CD4-positive, alpha-beta T cell treated with Interleukin-21 for 1 hour (primary cell): ENCODE data around the gene OR6C75.
"Not testable (repeated sequence)": the region's sequence is repeated elsewhere in the genome, so short reads cannot be mapped to it uniquely, and the experiment has no call there.

Experiments used
- DNase-seq: peaks from one replicate; pipeline ENCODE4 v3.0.0-alpha.2; 2020

OR6C75 gene

GRCh38 chr12:55362675-55363074, at the start of gene OR6C75:
TSS of gene OR6C75 (plus strand) at chr12:55362975. CDS start at chr12:55365111, 2,136 bp downstream.
- DNase-seq = no peak

GRCh38 chr12:55314043-55314442, 48.7 kb upstream of the OR6C75 start, which contains the start of gene OR6C1:
TSS of gene OR6C1 (plus strand) at chr12:55314343. CDS start at chr12:55320600, 6,257 bp downstream.
- DNase-seq = no peak

- DNase-seq = no peak
Observed at GRCh38 chr12:55320201-55320600, 42.6 kb upstream of the OR6C75 start.

GRCh38 chr12:55325801-55326200, 37.0 kb upstream of the OR6C75 start:
- not testable (repeated sequence) for DNase-seq

- DNase-seq = no peak
Observed at GRCh38 chr12:55330446-55330845, 32.3 kb upstream of the OR6C75 start, which contains the start of gene OR6C3. TSS of gene OR6C3 (plus strand) at chr12:55330746. CDS start at chr12:55331701, 955 bp downstream.

GRCh38 chr12:55336002-55336401, 26.8 kb upstream of the OR6C75 start:
- no peak for DNase-seq

- not testable (repeated sequence) for DNase-seq
Observed at GRCh38 chr12:55355338-55355737, 7.4 kb upstream of the OR6C75 start.

GRCh38 chr12:55365086-55365485, 2.3 kb downstream of the OR6C75 start:
- DNase-seq = no peak

GRCh38 chr12:55372521-55372920, 9.7 kb downstream of the OR6C75 start:
- DNase-seq = no peak

GRCh38 chr12:55385891-55386290, 23.1 kb downstream of the OR6C75 start:
- DNase-seq = no peak

GRCh38 chr12:55392032-55392795, 29.4 kb downstream of the OR6C75 start:
- DNase-seq = no peak

- DNase-seq = no peak
Observed at GRCh38 chr12:55396326-55396725, 33.6 kb downstream of the OR6C75 start.

- no peak for DNase-seq
Observed at GRCh38 chr12:55400229-55400628, 37.5 kb downstream of the OR6C75 start, which contains the start of gene OR6C65. TSS of gene OR6C65 (plus strand) at chr12:55400529. CDS start at chr12:55400529, 0 bp downstream.

- no peak for DNase-seq
Observed at GRCh38 chr12:55407866-55408265, 45.1 kb downstream of the OR6C75 start.

- DNase-seq = not testable (repeated sequence)
Observed at GRCh38 chr12:55409133-55409532, 46.4 kb downstream of the OR6C75 start.

GRCh38 chr12:55412138-55412537, 49.4 kb downstream of the OR6C75 start:
- not testable (repeated sequence) for DNase-seq

GRCh38 chr12:55413498-55414388, 51.0 kb downstream of the OR6C75 start:
- not testable (repeated sequence) for DNase-seq

- DNase-seq = not testable (repeated sequence)
Observed at GRCh38 chr12:55414396-55414823, 51.6 kb downstream of the OR6C75 start.

- not testable (repeated sequence) for DNase-seq
Observed at GRCh38 chr12:55414889-55415288, 52.1 kb downstream of the OR6C75 start.

- no peak for DNase-seq
Observed at GRCh38 chr12:55416961-55417360, 54.2 kb downstream of the OR6C75 start.
